ELR (cell line): ENCODE data around the gene JMJD6.
"Not testable (repeated sequence)": the region's sequence is repeated elsewhere in the genome, so short reads cannot be mapped to it uniquely, and the experiment has no call there.

Experiments used
- DNase-seq: peaks from one replicate; pipeline ENCODE4 v3.0.0-alpha.2; 2015; ENCODE audit warnings: low read depth

The JMJD6 gene

GRCh38 chr17:76726231-76726775, at the start of gene JMJD6:
JMJD6 (minus strand) TSS chr17:76726606; CDS start chr17:76726475, 131 bp downstream.
- peak; percentile 97 for DNase-seq

GRCh38 chr17:76775021-76775600, 48.7 kb upstream of the JMJD6 start:
- DNase-seq = no peak

GRCh38 chr17:76772842-76773525, 46.6 kb upstream of the JMJD6 start:
- DNase-seq = peak; percentile 93

GRCh38 chr17:76758570-76758969, 32.2 kb upstream of the JMJD6 start:
- no peak for DNase-seq

- DNase-seq = peak; percentile 27
Observed at GRCh38 chr17:76757256-76757655, 30.9 kb upstream of the JMJD6 start.

GRCh38 chr17:76755285-76755684, 28.9 kb upstream of the JMJD6 start:
- DNase-seq = no peak

GRCh38 chr17:76753061-76753961, 26.9 kb upstream of the JMJD6 start:
- DNase-seq = no peak

GRCh38 chr17:76752006-76752405, 25.6 kb upstream of the JMJD6 start:
- peak; percentile 50 for DNase-seq

- DNase-seq = peak; percentile 16
Observed at GRCh38 chr17:76751416-76751993, 25.1 kb upstream of the JMJD6 start.

GRCh38 chr17:76748657-76749056, 22.3 kb upstream of the JMJD6 start:
- no peak for DNase-seq

- no peak for DNase-seq
Observed at GRCh38 chr17:76747716-76748363, 21.4 kb upstream of the JMJD6 start.

GRCh38 chr17:76745785-76746184, 19.4 kb upstream of the JMJD6 start:
- DNase-seq = peak; percentile 81

GRCh38 chr17:76744747-76745146, 18.3 kb upstream of the JMJD6 start:
- no peak for DNase-seq

- DNase-seq = peak; percentile 57
Observed at GRCh38 chr17:76742958-76743357, 16.6 kb upstream of the JMJD6 start.

GRCh38 chr17:76740329-76741118, 14.1 kb upstream of the JMJD6 start:
- no peak for DNase-seq

GRCh38 chr17:76739568-76740115, 13.2 kb upstream of the JMJD6 start:
- not testable (repeated sequence) for DNase-seq

- DNase-seq = peak; percentile 40
Observed at GRCh38 chr17:76738468-76738850, 12.1 kb upstream of the JMJD6 start.

- DNase-seq = peak; percentile 95
Observed at GRCh38 chr17:76737676-76738467, 11.5 kb upstream of the JMJD6 start, which contains the start of gene MFSD11. MFSD11 (plus strand) TSS chr17:76738119; CDS start chr17:76738353, 234 bp downstream.

- peak; percentile 100 for DNase-seq
Observed at GRCh38 chr17:76737082-76737675, 10.8 kb upstream of the JMJD6 start, which contains the start of gene SRSF2. SRSF2 (minus strand) TSS chr17:76737331; CDS start chr17:76737160, 171 bp downstream.
